GM23338 (cell line): ENCODE data around the gene CMC4. TPM values are rescaled to one million over a fixed set of nuclear protein-coding genes. Genes with fewer than 3 reads are reported as not detected.

Experiments used
- ATAC-seq: fragments of 200-7000 bp; cut with Tn5 transposase; 3 replicates; pipeline ENCODE4 v1.9.1; 2020
- DNase-seq: peaks from one replicate; pipeline ENCODE4 v3.0.0-alpha.2; 2015; ENCODE audit warnings: low spot score
- H2AFZ ChIP-seq: fragments of 200-600 bp; sonication (generic); 2 replicates; pipeline ENCODE4 v1.8.0; 2016; ENCODE audit warnings: antibody characterized with exemption, mild to moderate bottlenecking, moderate library complexity
- H3F3A ChIP-seq: fragments of 200-600 bp; sonication (generic); replicated peaks from 2 replicates; pipeline ENCODE4 v1.8.0; 2017; ENCODE audit warnings: antibody characterized with exemption, mixed run types, low read depth
- H3K27ac ChIP-seq: fragments of 200-600 bp; sonication (generic); 2 replicates; pipeline ENCODE4 v1.6.1; 2016; ENCODE audit warnings: low read depth
- H3K27me3 ChIP-seq: fragments of 200-600 bp; sonication (generic); 2 replicates; pipeline ENCODE4 v1.8.0; 2016; ENCODE audit warnings: mild to moderate bottlenecking, mixed run types, moderate library complexity; ENCODE audit not compliant: insufficient read depth
- H3K36me3 ChIP-seq: fragments of 200-600 bp; sonication (generic); 2 replicates; pipeline ENCODE4 v1.8.0; 2016; ENCODE audit warnings: mild to moderate bottlenecking; ENCODE audit not compliant: insufficient read depth
- H3K4me1 ChIP-seq: fragments of 200-600 bp; sonication (generic); 2 replicates; pipeline ENCODE4 v1.8.0; 2016; ENCODE audit warnings: mild to moderate bottlenecking, moderate library complexity; ENCODE audit not compliant: insufficient read depth
- H3K4me2 ChIP-seq: fragments of 200-600 bp; sonication (generic); 2 replicates; pipeline ENCODE4 v1.7.1; 2017; ENCODE audit warnings: mixed run types
- H3K4me3 ChIP-seq: fragments of 200-600 bp; sonication (generic); 2 replicates; pipeline ENCODE4 v1.6.1; 2016; ENCODE audit warnings: mixed run types
- H3K79me2 ChIP-seq: fragments of 200-600 bp; sonication (generic); replicated peaks from 2 replicates; pipeline ENCODE4 v1.8.0; 2017; ENCODE audit warnings: mild to moderate bottlenecking; ENCODE audit not compliant: insufficient read depth
- H3K9me2 ChIP-seq: fragments of 200-600 bp; sonication (generic); 2 replicates; pipeline ENCODE4 v1.8.0; 2017; ENCODE audit not compliant: insufficient read depth
- H4K20me1 ChIP-seq: fragments of 200-600 bp; sonication (generic); replicated peaks from 2 replicates; pipeline ENCODE4 v1.8.0; 2017; ENCODE audit warnings: mild to moderate bottlenecking; ENCODE audit not compliant: insufficient read depth
- H3K27ac Mint-ChIP-seq: 2 replicates; pipeline ENCODE4 v1.8.0; 2020; ENCODE audit warnings: inconsistent platforms, mild to moderate bottlenecking, moderate library complexity, mixed read lengths
- H3K27me3 Mint-ChIP-seq: 3 replicates; pipeline ENCODE4 v1.8.0; 2022; ENCODE audit warnings: low read depth, mild to moderate bottlenecking, moderate library complexity, mixed read lengths, inconsistent platforms; ENCODE audit not compliant: insufficient read depth, poor library complexity
- H3K36me3 Mint-ChIP-seq: 3 replicates; pipeline ENCODE4 v1.8.0; 2021; ENCODE audit warnings: low read depth, mild to moderate bottlenecking, inconsistent platforms, moderate library complexity, mixed read lengths
- H3K4me1 Mint-ChIP-seq: 3 replicates; pipeline ENCODE4 v1.8.0; 2020; ENCODE audit warnings: mild to moderate bottlenecking, inconsistent platforms, mixed read lengths
- H3K4me3 Mint-ChIP-seq: 3 replicates; pipeline ENCODE4 v1.8.0; 2021; ENCODE audit warnings: moderate library complexity, mild to moderate bottlenecking, inconsistent platforms, mixed read lengths
- H3K9me3 Mint-ChIP-seq: 3 replicates; pipeline ENCODE4 v1.8.0; 2020; ENCODE audit warnings: moderate library complexity, mild to moderate bottlenecking, inconsistent platforms, mixed read lengths
- CREB1 ChIP-seq: fragments of 250-450 bp; sonication (Bioruptor Pico); IDR thresholded peaks from 2 replicates; pipeline ENCODE4 v1.5.0; 2020; ENCODE audit warnings: low read depth, mild to moderate bottlenecking, moderate library complexity
- CTCF ChIP-seq, 2 experiments: fragments of 200-600 bp in 1 of 2; sonication (generic) in 1 of 2; conservative IDR thresholded peaks; 2 replicates each; pipeline versions ENCODE4 v1.5.1 to v1.6.1; 2016 to 2017; ENCODE audit warnings: antibody characterized with exemption in 2 of 2, low read depth in 2 of 2, mild to moderate bottlenecking in 2 of 2, moderate library complexity in 1 of 2
- ETS1 ChIP-seq: IDR thresholded peaks from 2 replicates; pipeline ENCODE4 v1.6.1; 2016; ENCODE audit warnings: antibody characterized with exemption
- EZH2 ChIP-seq: fragments of 200-600 bp; sonication (generic); IDR thresholded peaks from one replicate; pipeline ENCODE4 v1.8.0; 2017; ENCODE audit warnings: antibody characterized with exemption, mild to moderate bottlenecking, low read depth; ENCODE audit not compliant: unreplicated experiment
- EZH2phosphoT487 ChIP-seq: fragments of 200-600 bp; sonication (generic); IDR thresholded peaks from one replicate; pipeline ENCODE4 v1.8.1; 2018; ENCODE audit warnings: antibody characterized with exemption; ENCODE audit not compliant: unreplicated experiment
- JUNB ChIP-seq: IDR thresholded peaks from one replicate; pipeline ENCODE4 v1.6.1; 2016; ENCODE audit warnings: antibody characterized with exemption; ENCODE audit not compliant: unreplicated experiment
- NANOG ChIP-seq: IDR thresholded peaks from 2 replicates; pipeline ENCODE4 v1.6.1; 2016; ENCODE audit warnings: antibody characterized with exemption, borderline replicate concordance
- POLR2AphosphoS5 ChIP-seq: IDR thresholded peaks from 2 replicates; pipeline ENCODE4 v1.6.1; 2016; ENCODE audit warnings: antibody characterized with exemption, low read depth
- REST ChIP-seq: IDR thresholded peaks from one replicate; pipeline ENCODE4 v1.6.1; 2018; ENCODE audit warnings: antibody characterized with exemption; ENCODE audit not compliant: unreplicated experiment
- STAT1 ChIP-seq: IDR thresholded peaks from one replicate; pipeline ENCODE4 v1.6.1; 2016; ENCODE audit warnings: antibody characterized with exemption; ENCODE audit not compliant: unreplicated experiment
- ZNF114 ChIP-seq: fragments of 250-450 bp; sonication (Bioruptor Pico); IDR thresholded peaks from 2 replicates; pipeline ENCODE4 v1.5.0; 2020; ENCODE audit warnings: mild to moderate bottlenecking, moderate library complexity
- ZNF331 ChIP-seq: fragments of 250-450 bp; sonication (Bioruptor Pico); IDR thresholded peaks from 2 replicates; pipeline ENCODE4 v1.5.0; 2020; ENCODE audit warnings: low read depth, mild to moderate bottlenecking, moderate library complexity
- ZNF462 ChIP-seq: fragments of 250-450 bp; sonication (Bioruptor Pico); IDR thresholded peaks from 2 replicates; pipeline ENCODE4 v1.5.0; 2020; ENCODE audit warnings: mild to moderate bottlenecking, moderate library complexity
- polyA plus RNA-seq: library from polyadenylated mRNA; unstranded; fragments of >200 nt; fragmentation: Nextera tagmentation; extraction: Ambion mirVana; gene quantifications from 2 replicates; pipeline ENCODE4 v1.2.1, GENCODE V29; 2016
- total RNA-seq: library from RNA; depleted of rRNA; stranded (reverse); fragments of >200 nt; shearing (Covaris generic); gene quantifications from 2 replicates; pipeline ENCODE4 v1.2.3, GENCODE V29; 2014

The CMC4 gene
- total and polyA plus RNA-seq, 2 experiments from 2014 or later, result 9.9 to 16.3 TPM

- Mint-ChIP-seq H3K36me3 (0 out of 3 replicates have a peak, but pooled peaks cover 10% of the 10 kb centered on the region), H3K4me3 (no peak overlapping the region), H3K27me3 (peaks cover 2% of the 10 kb centered on the region), H3K4me1 (no peaks in the 10 kb centered on the region), H3K9me3 (no peaks in the 10 kb centered on the region), H3K27ac (no peak overlapping the region)
- no peaks in the 10 kb centered on the region for H3F3A ChIP-seq
- H3K4me2 ChIP-seq, result no peak overlapping the region
- no peaks in the 10 kb centered on the region; the same call in 1 of the 2 replicates for H3K36me3 ChIP-seq
- H2AFZ ChIP-seq, result no peak overlapping the region
- no peak overlapping the region for H3K4me3 ChIP-seq
- ATAC-seq (no peak), DNase-seq (no peak)
- H3K4me1 ChIP-seq, result no peaks in the 10 kb centered on the region
- no peaks in the 10 kb centered on the region for H3K9me2 ChIP-seq
- H4K20me1 ChIP-seq, result no peaks in the 10 kb centered on the region
- H3K79me2 ChIP-seq, result no peaks in the 10 kb centered on the region
- no peak overlapping the region for H3K27ac ChIP-seq
- TF ChIP-seq CTCF (conservative IDR thresholded peaks at IDR 0.05; ENCODE audit: low read depth in 2 of 2), result no peak
- no peak for TF ChIP-seq REST
- TF ChIP-seq POLR2AphosphoS5, result no peak
- TF ChIP-seq JUNB, result no peak
- no peak for TF ChIP-seq NANOG
- TF ChIP-seq ETS1, result no peak
- TF ChIP-seq ZNF331 (CRISPR knock-in tag), result no peak
- no peak for TF ChIP-seq ZNF114
- no peak for TF ChIP-seq ZNF462 (CRISPR knock-in tag)
- TF ChIP-seq STAT1, result no peak
- no peak for TF ChIP-seq EZH2
- no peak for TF ChIP-seq EZH2phosphoT487
- TF ChIP-seq CREB1, result no peak
- H3K27me3 ChIP-seq, result no peaks in the 10 kb centered on the region
Measured at GRCh38 chrX:155055494-155055893, 15.4 kb downstream of the CMC4 start.
